Ovary (tissue), 3 donors: Measurements from ENCODE around the gene GPR78.

Experiments
- CTCF ChIP-seq, 3 donors: fragments of 450-650 bp in 2 of 3; fragments of 200-600 bp in 1 of 3; IDR thresholded peaks; one replicate each; pipeline versions ENCODE4 v1.5.1 to v1.8.0; 2016 to 2022; ENCODE audit warnings: antibody characterized with exemption in 3 of 3, mild to moderate bottlenecking in 1 of 3
- EP300 ChIP-seq: sonication (generic); formaldehyde crosslinking; IDR thresholded peaks from one replicate; pipeline ENCODE4 v1.6.1; 2017; ENCODE audit warnings: antibody characterized with exemption
- POLR2A ChIP-seq: fragments of 450-650 bp; IDR thresholded peaks from one replicate; pipeline ENCODE4 v1.6.1; 2017; ENCODE audit warnings: antibody characterized with exemption, mild to moderate bottlenecking, moderate library complexity
- donor health status: DM: no; HTN: no; CAD: no.

GRCh38 chr4:8582436-8582835, 2.2 kb downstream of the GPR78 start:
- no peak for TF ChIP-seq CTCF (IDR thresholded peaks at IDR 0.05)
- no peak for TF ChIP-seq POLR2A
- TF ChIP-seq EP300, result no peak
